ENCODE data around the gene MT3. TPM values are rescaled to one million over a fixed set of nuclear protein-coding genes. Genes with fewer than 3 reads are reported as not detected.

Gene MT3
- total and polyA plus RNA-seq, 2 of the 13 experiments (the other 11 are each of a cell fraction or from before 2014, with no cell fraction given) = not detected

DNA sequence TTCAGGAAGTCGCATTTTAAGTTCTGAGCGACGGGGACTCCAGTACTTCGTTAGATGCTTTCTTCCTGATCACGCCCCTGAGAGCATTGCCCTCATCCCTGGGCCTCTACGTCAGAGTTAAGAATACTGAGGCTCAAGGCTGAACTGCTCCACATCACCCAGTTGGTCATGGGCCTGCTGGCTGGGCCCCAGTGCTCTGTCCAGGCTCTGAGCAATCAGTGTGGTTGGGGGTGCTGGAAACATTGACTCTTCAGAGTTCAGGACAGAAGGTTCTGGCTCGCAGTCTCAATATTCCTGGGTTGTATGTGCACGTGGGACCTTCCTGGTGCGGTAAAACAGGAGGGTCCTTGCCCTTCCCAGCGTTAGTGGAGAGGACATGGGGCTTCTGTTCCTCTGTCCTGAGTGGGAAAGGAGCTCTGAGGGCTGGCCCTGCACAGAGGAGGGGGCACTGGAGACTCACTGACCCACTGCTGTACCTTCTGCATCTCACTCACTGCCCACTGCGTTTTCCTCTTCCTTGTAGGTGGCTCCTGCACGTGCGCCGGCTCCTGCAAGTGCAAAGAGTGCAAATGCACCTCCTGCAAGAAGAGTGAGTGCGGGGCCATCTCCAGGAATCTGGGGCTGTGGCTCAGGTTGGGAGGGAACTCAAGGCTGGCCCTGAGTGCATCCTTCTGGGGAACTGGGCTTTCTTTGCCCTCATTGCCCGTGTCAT, 36.8 kb downstream of the MT3 start (continued):
- TF ChIP-seq ZNF407 (CRISPR knock-in tag; IDR thresholded peaks at IDR 0.05; ENCODE audit: not compliant biosample characterization) = no peak
- TF ChIP-seq, protein P1, sequence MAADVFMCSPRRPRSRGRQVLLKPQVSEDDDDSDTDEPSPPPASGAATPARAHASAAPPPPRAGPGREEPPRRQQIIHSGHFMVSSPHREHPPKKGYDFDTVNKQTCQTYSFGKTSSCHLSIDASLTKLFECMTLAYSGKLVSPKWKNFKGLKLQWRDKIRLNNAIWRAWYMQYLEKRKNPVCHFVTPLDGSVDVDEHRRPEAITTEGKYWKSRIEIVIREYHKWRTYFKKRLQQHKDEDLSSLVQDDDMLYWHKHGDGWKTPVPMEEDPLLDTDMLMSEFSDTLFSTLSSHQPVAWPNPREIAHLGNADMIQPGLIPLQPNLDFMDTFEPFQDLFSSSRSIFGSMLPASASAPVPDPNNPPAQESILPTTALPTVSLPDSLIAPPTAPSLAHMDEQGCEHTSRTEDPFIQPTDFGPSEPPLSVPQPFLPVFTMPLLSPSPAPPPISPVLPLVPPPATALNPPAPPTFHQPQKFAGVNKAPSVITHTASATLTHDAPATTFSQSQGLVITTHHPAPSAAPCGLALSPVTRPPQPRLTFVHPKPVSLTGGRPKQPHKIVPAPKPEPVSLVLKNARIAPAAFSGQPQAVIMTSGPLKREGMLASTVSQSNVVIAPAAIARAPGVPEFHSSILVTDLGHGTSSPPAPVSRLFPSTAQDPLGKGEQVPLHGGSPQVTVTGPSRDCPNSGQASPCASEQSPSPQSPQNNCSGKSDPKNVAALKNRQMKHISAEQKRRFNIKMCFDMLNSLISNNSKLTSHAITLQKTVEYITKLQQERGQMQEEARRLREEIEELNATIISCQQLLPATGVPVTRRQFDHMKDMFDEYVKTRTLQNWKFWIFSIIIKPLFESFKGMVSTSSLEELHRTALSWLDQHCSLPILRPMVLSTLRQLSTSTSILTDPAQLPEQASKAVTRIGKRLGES (CRISPR knock-in tag; IDR thresholded peaks at IDR 0.05; ENCODE audit: borderline replicate concordance) = no peak
- TF ChIP-seq AHR (CRISPR knock-in tag; IDR thresholded peaks at IDR 0.05) = no peak
- TF ChIP-seq ZNF160 (CRISPR knock-in tag; IDR thresholded peaks at IDR 0.05) = no peak
- TF ChIP-seq MIXL1 (CRISPR knock-in tag; IDR thresholded peaks at IDR 0.05) = no peak
- TF ChIP-seq SMAD9 (CRISPR knock-in tag; IDR thresholded peaks at IDR 0.05) = 0 out of 2 replicates have a peak, but pooled peaks have one; percentile 58
- TF ChIP-seq ZNF263 (CRISPR knock-in tag; IDR thresholded peaks at IDR 0.05) = no peak
- TF ChIP-seq POLR2AphosphoS2 (IDR thresholded peaks at IDR 0.05; ENCODE audit: low read depth, low read length) = no peak
- TF ChIP-seq NR2C2 (CRISPR knock-in tag; IDR thresholded peaks at IDR 0.05; ENCODE audit: borderline replicate concordance) = no peak
- TF ChIP-seq, protein P2, sequence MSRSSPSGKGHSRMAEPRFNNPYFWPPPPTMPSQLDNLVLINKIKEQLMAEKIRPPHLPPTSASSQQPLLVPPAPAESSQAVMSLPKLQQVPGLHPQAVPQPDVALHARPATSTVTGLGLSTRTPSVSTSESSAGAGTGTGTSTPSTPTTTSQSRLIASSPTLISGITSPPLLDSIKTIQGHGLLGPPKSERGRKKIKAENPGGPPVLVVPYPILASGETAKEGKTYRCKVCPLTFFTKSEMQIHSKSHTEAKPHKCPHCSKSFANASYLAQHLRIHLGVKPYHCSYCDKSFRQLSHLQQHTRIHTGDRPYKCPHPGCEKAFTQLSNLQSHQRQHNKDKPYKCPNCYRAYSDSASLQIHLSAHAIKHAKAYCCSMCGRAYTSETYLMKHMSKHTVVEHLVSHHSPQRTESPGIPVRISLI (CRISPR knock-in tag; IDR thresholded peaks at IDR 0.05; ENCODE audit: borderline replicate concordance) = 0 out of 2 replicates have a peak, but pooled peaks have one; percentile 0
- no peak for TF ChIP-seq ZNF101 (CRISPR knock-in tag; IDR thresholded peaks at IDR 0.05; ENCODE audit: borderline replicate concordance, low read depth)
- TF ChIP-seq JARID2 (CRISPR knock-in tag; IDR thresholded peaks at IDR 0.05; ENCODE audit: insufficient replicate concordance) = no peak
- no peak for TF ChIP-seq ZNF18 (CRISPR knock-in tag; IDR thresholded peaks at IDR 0.05; ENCODE audit: insufficient replicate concordance)
- TF ChIP-seq CREB1 (IDR thresholded peaks at IDR 0.05) = no peak
- peak; percentile 19; the same call in 1 of the 2 replicates for TF ChIP-seq CREB1 (CRISPR knock-in tag; IDR thresholded peaks at IDR 0.05)

All from HepG2 (cell line).